Left cardiac atrium (tissue), 4 donors: ENCODE measurements around the gene OTOA. TPM values are rescaled to one million over a fixed set of nuclear protein-coding genes. Genes with fewer than 3 reads are reported as not detected.
"Not testable (repeated sequence)": the region's sequence is repeated elsewhere in the genome, so short reads cannot be mapped to it uniquely, and the experiment has no call there.

Experiments
- ATAC-seq, 2 donors: fragments of 200-7000 bp; cut with Tn5 transposase; one replicate each; pipeline ENCODE4 v1.9.1; 2020; ENCODE audit warnings: mild to moderate bottlenecking in 2 of 2, moderate library complexity in 2 of 2
- DNase-seq: peaks from one replicate; pipeline ENCODE4 v3.0.0-alpha.2; 2020
- intact Hi-C, 2 donors: fragments of 100-400 bp; cut with DNase I; formaldehyde crosslinking; loops; one replicate each; pipeline versions ENCODE4 v1.14.1 to v1.15.1; 2022 to 2023
- total RNA-seq, 2 donors: library from RNA; stranded (reverse); fragmentation: NEBNext Ultra II Directional; extraction: Animal tissue kit (Norgen Biotek cat#: 25700); gene quantifications; one replicate each; pipeline ENCODE4 v1.2.1, GENCODE V29; 2021
- donor health status: DM: no; HTN: yes; CAD: no.
- donor health status: DM: no; HTN: yes; CAD: no; lungs with severe emphysema.
- donor health status: DM: yes; HTN: yes; CAD: no.
- donor health status: Dilated cardiomyopathy.

Gene OTOA
- total RNA-seq, 2 donors from 2014 or later: 0.29 TPM; not detected in 1

GRCh38 chr16:21637032-21637968, 26.5 kb upstream of the OTOA start:
- DNase-seq: no peak
- no peak for ATAC-seq
- intact Hi-C loops: no loop called here

GRCh38 chr16:21638573-21638975, 25.2 kb upstream of the OTOA start:
- no peak for DNase-seq
- ATAC-seq: no peak
- intact Hi-C loops: no loop called here

- ATAC-seq (no peak), DNase-seq (no peak)
- intact Hi-C loops: no loop called here
Measured at GRCh38 chr16:21639493-21639892, 24.3 kb upstream of the OTOA start.

GRCh38 chr16:21641916-21642315, 21.9 kb upstream of the OTOA start:
- no peak for ATAC-seq
- intact Hi-C loops: loop anchor here (2.0 to 5.0 kb wide), 2 partner anchors 55 to 59 kb away; no protein-coding TSS in a partner anchor
- DNase-seq: no peak

GRCh38 chr16:21642861-21643260, 20.9 kb upstream of the OTOA start:
- ATAC-seq (no peak), DNase-seq (no peak)
- intact Hi-C loops: loop anchor here in 1 of 2 donors (5.0 kb wide), 1 partner anchor 56 kb away; no protein-coding TSS in a partner anchor

- intact Hi-C loops: loop anchor here in 1 of 2 donors (5.0 kb wide), 1 partner anchor 56 kb away; no protein-coding TSS in a partner anchor
- DNase-seq (no peak), ATAC-seq (no peak)
Measured at GRCh38 chr16:21643785-21644184, 20.0 kb upstream of the OTOA start.

- intact Hi-C loops: loop anchor here in 1 of 2 donors (5.0 kb wide), 1 partner anchor 57 kb away; no protein-coding TSS in a partner anchor
- DNase-seq (no peak), ATAC-seq (no peak)
Measured at GRCh38 chr16:21644674-21645073, 19.1 kb upstream of the OTOA start.

GRCh38 chr16:21645261-21645721, 18.5 kb upstream of the OTOA start:
- no peak for DNase-seq
- peak; percentile 42 to 60 for ATAC-seq
- intact Hi-C loops: no loop called here

GRCh38 chr16:21646091-21646490, 17.7 kb upstream of the OTOA start:
- DNase-seq (no peak), ATAC-seq (peak in 1 of 2 donors; percentile 42)
- intact Hi-C loops: no loop called here

- ATAC-seq: peak in 1 of 2 donors; percentile 50
- DNase-seq: no peak
- intact Hi-C loops: no loop called here
Measured at GRCh38 chr16:21646721-21647561, 16.8 kb upstream of the OTOA start.

GRCh38 chr16:21647562-21648164, 16.1 kb upstream of the OTOA start:
- DNase-seq: no peak
- intact Hi-C loops: no loop called here
- ATAC-seq: no peak

- DNase-seq, intact Hi-C loops, ATAC-seq: not testable (repeated sequence)
Measured at GRCh38 chr16:21649826-21650406, 13.9 kb upstream of the OTOA start.

- intact Hi-C loops: no loop called here
- DNase-seq: no peak
- ATAC-seq: peak in 1 of 2 donors; percentile 32
Measured at GRCh38 chr16:21650521-21650920, 13.2 kb upstream of the OTOA start.

GRCh38 chr16:21651515-21651914, 12.3 kb upstream of the OTOA start:
- intact Hi-C loops: no loop called here
- DNase-seq (no peak), ATAC-seq (no peak)

GRCh38 chr16:21652453-21652852, 11.3 kb upstream of the OTOA start, which contains the start of gene IGSF6:
Gene IGSF6, minus strand, starts transcription at chr16:21652608. Its CDS starts 10 bp downstream, at chr16:21652598.
- intact Hi-C loops: no loop called here
- ATAC-seq (peak in 1 of 2 donors; percentile 27), DNase-seq (no peak)

GRCh38 chr16:21653571-21653970, 10.2 kb upstream of the OTOA start:
- intact Hi-C loops: no loop called here
- ATAC-seq: peak in 1 of 2 donors; percentile 43
- no peak for DNase-seq

GRCh38 chr16:21654466-21654865, 9.3 kb upstream of the OTOA start:
- ATAC-seq (no peak), DNase-seq (no peak)
- intact Hi-C loops: no loop called here

- no peak for ATAC-seq
Measured at GRCh38 chr16:21654881-21655280, 8.9 kb upstream of the OTOA start.

More at GRCh38 chr16:21654881-21655280, 8.9 kb upstream of the OTOA start:
- intact Hi-C loops: loop anchor here in 1 of 2 donors (5.0 kb wide), 1 partner anchor 57 kb away; no protein-coding TSS in a partner anchor
- no peak for DNase-seq
